ENCODE data around the gene PSTPIP1.

PSTPIP1 gene

GRCh38 chr15:76994496-76994895 lies 430 bp upstream of the PSTPIP1 start:
- Histone ChIP-seq H3K36me3 (ENCODE audit: insufficient read depth) (no peaks in the 10 kb centered on the region), H3K27me3 (ENCODE audit: insufficient read depth, low read depth) (no peaks in the 10 kb centered on the region), H4K20me1 (ENCODE audit: insufficient read depth) (no peaks in the 10 kb centered on the region), H3K27ac (no peak overlapping the region), H3K79me2 (ENCODE audit: insufficient read depth, low read depth) (no peaks in the 10 kb centered on the region), H3K4me2 (no peak overlapping the region), H3K9ac (no peak overlapping the region), H3K4me1 (ENCODE audit: low read depth, poor library complexity, severe bottlenecking) (no peaks in the 10 kb centered on the region), H2AFZ (ENCODE audit: low read depth) (no peak overlapping the region), H3K4me3 (IDR thresholded peaks at IDR 0.05; ENCODE audit: insufficient read depth, low read depth, low read length) (no peak overlapping the region)
- no peak for TF ChIP-seq CTCF (conservative IDR thresholded peaks at IDR 0.05; ENCODE audit: low read depth, low read length)

GRCh38 chr15:76996076-76996525 lies 1.2 kb downstream of the PSTPIP1 start:
- Histone ChIP-seq H4K20me1 (ENCODE audit: insufficient read depth) (no peaks in the 10 kb centered on the region), H3K27ac (no peak overlapping the region), H3K27me3 (ENCODE audit: insufficient read depth, low read depth) (no peaks in the 10 kb centered on the region), H3K36me3 (ENCODE audit: insufficient read depth) (no peaks in the 10 kb centered on the region), H3K9ac (no peak overlapping the region), H3K4me2 (no peak overlapping the region), H3K4me1 (ENCODE audit: low read depth, poor library complexity, severe bottlenecking) (no peaks in the 10 kb centered on the region), H3K4me3 (IDR thresholded peaks at IDR 0.05; ENCODE audit: insufficient read depth, low read depth, low read length) (no peak overlapping the region), H3K79me2 (ENCODE audit: insufficient read depth, low read depth) (no peaks in the 10 kb centered on the region), H2AFZ (ENCODE audit: low read depth) (no peak overlapping the region)
- no peak for TF ChIP-seq CTCF (conservative IDR thresholded peaks at IDR 0.05; ENCODE audit: low read depth, low read length)

- Histone ChIP-seq H3K27me3 (ENCODE audit: insufficient read depth, low read depth) (no peaks in the 10 kb centered on the region), H3K4me2 (no peak overlapping the region), H3K9ac (no peak overlapping the region), H3K4me1 (ENCODE audit: low read depth, poor library complexity, severe bottlenecking) (no peaks in the 10 kb centered on the region), H4K20me1 (ENCODE audit: insufficient read depth) (no peaks in the 10 kb centered on the region), H3K27ac (no peak overlapping the region), H3K36me3 (ENCODE audit: insufficient read depth) (no peaks in the 10 kb centered on the region), H3K79me2 (ENCODE audit: insufficient read depth, low read depth) (no peaks in the 10 kb centered on the region), H3K4me3 (IDR thresholded peaks at IDR 0.05; ENCODE audit: insufficient read depth, low read depth, low read length) (no peak overlapping the region), H2AFZ (ENCODE audit: low read depth) (no peak overlapping the region)
- TF ChIP-seq CTCF (conservative IDR thresholded peaks at IDR 0.05; ENCODE audit: low read depth, low read length): no peak
These were observed 1.8 kb downstream of the PSTPIP1 start for GRCh38 chr15:76996526-76997401.

- Histone ChIP-seq H2AFZ (ENCODE audit: low read depth) (no peak overlapping the region), H3K36me3 (ENCODE audit: insufficient read depth) (no peaks in the 10 kb centered on the region), H3K79me2 (ENCODE audit: insufficient read depth, low read depth) (no peaks in the 10 kb centered on the region), H3K27ac (no peak overlapping the region), H4K20me1 (ENCODE audit: insufficient read depth) (no peaks in the 10 kb centered on the region), H3K4me2 (no peak overlapping the region), H3K9ac (no peak overlapping the region), H3K4me1 (ENCODE audit: low read depth, poor library complexity, severe bottlenecking) (peaks cover 10% of the 10 kb centered on the region), H3K27me3 (ENCODE audit: insufficient read depth, low read depth) (no peaks in the 10 kb centered on the region), H3K4me3 (IDR thresholded peaks at IDR 0.05; ENCODE audit: insufficient read depth, low read depth, low read length) (no peak overlapping the region)
- TF ChIP-seq CTCF (conservative IDR thresholded peaks at IDR 0.05; ENCODE audit: low read depth, low read length): no peak
These were observed 3.8 kb downstream of the PSTPIP1 start for GRCh38 chr15:76998663-76999285.
